Measurements from ENCODE around the gene CYFIP1.

CYFIP1 gene

DNA sequence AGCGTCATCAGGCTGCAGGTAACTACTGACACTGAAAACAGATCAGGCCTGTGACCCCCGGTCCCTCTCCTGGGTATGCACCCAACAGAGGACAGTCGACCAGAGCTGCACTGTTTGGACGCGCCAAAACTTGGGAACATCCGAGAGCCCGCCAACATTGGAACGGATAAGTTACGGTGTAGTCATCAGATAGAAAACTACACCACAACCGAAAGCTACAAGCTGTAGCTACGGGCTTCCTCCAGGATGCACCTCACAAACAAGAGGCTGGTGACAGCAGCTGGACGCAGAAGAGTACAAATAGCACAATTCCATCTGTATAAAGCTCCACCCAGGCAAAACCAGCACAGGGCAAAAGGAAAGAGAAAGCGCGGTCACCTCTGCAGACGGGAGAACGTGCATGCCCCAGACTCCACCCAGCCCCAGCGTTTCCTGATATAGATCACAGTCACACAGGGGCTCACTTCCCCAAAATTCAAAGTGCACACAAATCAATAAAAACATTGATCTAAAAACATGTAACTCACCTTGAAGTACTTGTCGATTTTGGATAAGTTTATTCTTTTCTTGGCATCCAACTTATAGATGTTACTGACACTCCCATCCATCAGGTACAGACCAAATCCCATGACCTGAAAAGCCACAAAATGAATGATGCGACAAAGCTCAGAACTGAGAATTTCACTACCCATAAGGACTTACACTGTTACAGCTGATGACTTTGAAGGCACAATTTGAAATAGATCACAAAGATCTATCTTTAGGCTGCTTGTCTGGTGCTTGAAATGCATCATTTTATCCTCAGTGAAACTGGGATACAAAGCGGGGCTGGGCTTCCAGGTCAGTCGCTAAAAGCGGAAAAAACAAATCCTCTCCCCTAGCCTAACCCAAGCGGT, 43.3 kb downstream of the CYFIP1 start:
- H3K27ac Mint-ChIP-seq: no peak overlapping the region
- no peaks in the 10 kb centered on the region for H3K9me3 Mint-ChIP-seq
- H3K4me1 Mint-ChIP-seq: no peaks in the 10 kb centered on the region
- no peak overlapping the region for H3K4me3 Mint-ChIP-seq
- peaks cover 44% of the 10 kb centered on the region for H3K36me3 Mint-ChIP-seq (ENCODE audit: low read depth)
- H3K27me3 Mint-ChIP-seq (ENCODE audit: low read depth): no peaks in the 10 kb centered on the region
- TF ChIP-seq, protein P1, sequence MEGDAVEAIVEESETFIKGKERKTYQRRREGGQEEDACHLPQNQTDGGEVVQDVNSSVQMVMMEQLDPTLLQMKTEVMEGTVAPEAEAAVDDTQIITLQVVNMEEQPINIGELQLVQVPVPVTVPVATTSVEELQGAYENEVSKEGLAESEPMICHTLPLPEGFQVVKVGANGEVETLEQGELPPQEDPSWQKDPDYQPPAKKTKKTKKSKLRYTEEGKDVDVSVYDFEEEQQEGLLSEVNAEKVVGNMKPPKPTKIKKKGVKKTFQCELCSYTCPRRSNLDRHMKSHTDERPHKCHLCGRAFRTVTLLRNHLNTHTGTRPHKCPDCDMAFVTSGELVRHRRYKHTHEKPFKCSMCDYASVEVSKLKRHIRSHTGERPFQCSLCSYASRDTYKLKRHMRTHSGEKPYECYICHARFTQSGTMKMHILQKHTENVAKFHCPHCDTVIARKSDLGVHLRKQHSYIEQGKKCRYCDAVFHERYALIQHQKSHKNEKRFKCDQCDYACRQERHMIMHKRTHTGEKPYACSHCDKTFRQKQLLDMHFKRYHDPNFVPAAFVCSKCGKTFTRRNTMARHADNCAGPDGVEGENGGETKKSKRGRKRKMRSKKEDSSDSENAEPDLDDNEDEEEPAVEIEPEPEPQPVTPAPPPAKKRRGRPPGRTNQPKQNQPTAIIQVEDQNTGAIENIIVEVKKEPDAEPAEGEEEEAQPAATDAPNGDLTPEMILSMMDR (IDR thresholded peaks at IDR 0.05; ENCODE audit: unreplicated experiment in 3 of 3): no peak

DNA sequence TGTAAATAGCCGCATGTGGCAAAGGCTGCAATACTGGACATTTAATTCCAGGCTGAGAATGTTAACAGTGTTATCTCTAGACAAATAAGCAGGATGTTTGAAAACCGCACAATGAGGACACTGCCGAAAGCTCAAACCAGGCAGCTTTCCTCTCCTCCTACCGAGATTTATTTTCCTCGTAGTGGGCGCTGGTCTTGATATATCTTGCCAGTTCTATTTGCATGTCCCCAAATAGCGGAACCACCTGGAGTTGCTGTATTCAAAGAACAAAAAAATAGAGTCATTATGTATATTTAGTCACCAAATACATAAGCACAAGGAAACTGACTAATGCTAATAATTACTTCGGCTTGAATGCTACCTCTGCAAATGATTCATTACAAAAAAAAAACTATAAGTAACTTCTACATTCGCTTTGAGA, 46.5 kb downstream of the CYFIP1 start:
- TF ChIP-seq, protein P1 (IDR thresholded peaks at IDR 0.05; ENCODE audit: unreplicated experiment in 3 of 3): no peak
- H3K27me3 Mint-ChIP-seq (ENCODE audit: low read depth): no peaks in the 10 kb centered on the region
- no peaks in the 10 kb centered on the region for H3K4me1 Mint-ChIP-seq
- H3K36me3 Mint-ChIP-seq (ENCODE audit: low read depth): peaks cover 47% of the 10 kb centered on the region
- H3K4me3 Mint-ChIP-seq: no peak overlapping the region
- no peak overlapping the region for H3K27ac Mint-ChIP-seq
- H3K9me3 Mint-ChIP-seq: no peaks in the 10 kb centered on the region

DNA sequence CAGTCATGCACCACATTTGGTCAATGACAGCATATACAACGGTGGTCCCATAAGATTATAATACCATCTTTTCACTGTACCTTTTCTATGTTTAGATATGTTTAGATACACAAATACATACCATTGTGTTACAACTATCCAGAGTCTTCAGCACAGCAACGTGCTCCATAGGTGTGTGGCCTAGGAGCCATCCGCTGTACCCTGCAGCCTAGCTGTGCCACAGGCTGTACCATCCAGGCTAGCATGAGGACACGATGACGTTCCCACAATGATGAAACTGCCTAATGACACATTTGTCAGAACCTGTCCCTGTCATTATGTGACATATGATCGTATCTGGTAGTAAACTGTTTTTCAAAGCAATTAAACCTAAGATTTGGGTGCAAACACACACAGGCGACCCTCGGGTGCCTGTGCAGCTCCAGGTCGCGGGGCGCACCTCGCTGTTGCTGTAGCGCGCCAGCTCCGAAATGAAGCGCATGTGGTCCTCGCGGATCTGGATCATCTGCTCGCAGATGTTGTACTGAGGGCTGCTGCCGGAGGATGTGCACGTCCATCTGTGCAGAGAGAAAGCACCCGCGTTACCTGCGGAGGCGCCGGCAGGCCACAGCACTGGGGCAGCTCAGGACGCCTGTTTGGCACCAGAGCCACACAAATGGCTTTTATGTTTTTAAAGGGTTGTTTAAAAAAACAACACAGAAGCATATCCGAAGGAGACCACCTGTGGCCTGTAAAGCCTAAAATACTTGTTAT, 48.2 kb downstream of the CYFIP1 start:
- TF ChIP-seq, protein P1 (IDR thresholded peaks at IDR 0.05; ENCODE audit: unreplicated experiment in 3 of 3): no peak
- Mint-ChIP-seq H3K27ac (no peak overlapping the region), H3K9me3 (no peaks in the 10 kb centered on the region), H3K36me3 (ENCODE audit: low read depth) (peaks cover 44% of the 10 kb centered on the region), H3K27me3 (ENCODE audit: low read depth) (no peaks in the 10 kb centered on the region), H3K4me1 (no peaks in the 10 kb centered on the region), H3K4me3 (no peak overlapping the region)

DNA sequence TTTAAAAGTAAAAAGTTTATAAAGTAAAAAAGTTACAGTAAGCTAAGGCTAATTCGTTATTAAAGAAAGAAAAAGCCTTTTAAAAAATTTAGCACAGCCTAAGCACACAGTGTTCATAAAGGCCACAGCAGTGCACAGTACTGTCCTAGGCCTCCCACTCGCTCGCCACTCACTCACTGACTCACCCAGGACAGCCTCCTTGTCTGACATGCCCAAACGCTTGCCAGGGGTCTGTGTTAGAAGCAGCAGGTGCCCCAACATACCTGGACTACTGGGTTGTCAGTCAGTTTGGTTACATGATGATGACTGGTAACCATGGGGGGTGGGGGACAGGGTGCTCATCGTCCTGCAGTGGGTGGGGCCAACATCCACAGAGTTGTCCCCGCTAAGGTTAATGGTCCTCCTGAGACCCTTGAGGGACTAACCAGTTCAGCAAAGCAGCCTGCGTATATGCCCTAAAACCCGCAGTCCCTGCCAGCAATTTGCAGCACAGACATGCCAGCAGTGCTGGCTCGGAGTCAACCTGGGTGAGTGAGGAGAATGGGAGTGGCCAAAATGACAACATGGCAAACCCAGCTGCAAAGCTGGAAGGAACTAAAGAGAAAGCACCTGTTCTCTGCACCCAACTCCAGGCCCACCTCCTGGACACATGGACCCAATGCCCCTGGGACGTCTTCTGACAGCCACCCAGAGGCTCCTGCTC, 49.2 kb downstream of the CYFIP1 start:
- Mint-ChIP-seq H3K27me3 (ENCODE audit: low read depth) (no peaks in the 10 kb centered on the region), H3K4me3 (no peak overlapping the region), H3K27ac (no peak overlapping the region), H3K36me3 (ENCODE audit: low read depth) (peaks cover 43% of the 10 kb centered on the region), H3K9me3 (no peaks in the 10 kb centered on the region), H3K4me1 (no peaks in the 10 kb centered on the region)
- TF ChIP-seq, protein P1 (IDR thresholded peaks at IDR 0.05; ENCODE audit: unreplicated experiment in 3 of 3): no peak

DNA sequence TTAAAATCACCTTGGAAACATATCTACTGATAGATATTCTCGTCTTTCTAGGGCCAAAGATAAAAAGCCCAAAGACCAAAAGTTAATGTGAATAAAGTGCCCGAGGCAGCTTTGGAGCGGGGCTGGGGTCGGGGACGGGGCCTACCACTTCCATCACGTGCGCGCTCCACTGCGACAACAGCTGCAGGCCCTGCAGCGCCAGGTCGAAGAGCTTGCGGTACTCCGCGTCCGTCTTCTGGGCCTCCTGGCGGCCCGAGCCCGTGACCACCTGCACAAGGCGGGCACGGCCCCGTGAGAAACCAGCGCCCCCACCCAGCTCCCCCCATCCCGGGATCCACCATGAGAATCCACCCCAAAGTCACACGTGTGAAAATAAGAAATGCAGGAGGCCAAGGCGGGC, 52.4 kb downstream of the CYFIP1 start:
- Mint-ChIP-seq H3K4me3 (no peak overlapping the region), H3K27me3 (ENCODE audit: low read depth) (no peaks in the 10 kb centered on the region), H3K36me3 (ENCODE audit: low read depth) (peaks cover 47% of the 10 kb centered on the region), H3K27ac (no peak overlapping the region), H3K4me1 (no peaks in the 10 kb centered on the region), H3K9me3 (no peaks in the 10 kb centered on the region)
- TF ChIP-seq, protein P1 (IDR thresholded peaks at IDR 0.05; ENCODE audit: unreplicated experiment in 3 of 3): no peak

Data from nephron (organoid).